ENCODE measurements around the gene GNAQ. TPM values are rescaled to one million over a fixed set of nuclear protein-coding genes. Genes with fewer than 3 reads are reported as not detected.

The GNAQ gene
- total and polyA plus RNA-seq, 2 of the 4 experiments (the other 2 are of a cell fraction), result 23.1 to 50.7 TPM

DNA sequence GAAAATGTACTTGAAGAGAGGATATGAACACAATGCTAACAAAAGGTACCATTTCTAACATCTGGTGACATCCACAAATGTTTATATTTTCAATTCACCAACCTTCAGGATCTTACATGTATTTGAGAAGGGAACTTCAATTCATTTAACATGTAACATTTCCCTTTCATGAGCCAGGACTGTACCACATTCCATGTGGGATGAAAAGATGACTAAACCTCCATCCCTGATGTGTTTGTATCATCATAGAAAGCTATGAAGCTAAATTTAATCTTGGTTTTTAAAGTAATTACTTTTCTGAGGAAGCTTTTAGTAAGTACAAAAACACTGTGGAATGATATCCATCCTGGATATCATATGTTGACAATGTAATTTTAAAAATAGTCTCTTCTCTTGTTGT lies 305.3 kb downstream of the GNAQ start:
- H3K4me3 ChIP-seq (ENCODE audit: insufficient read depth, low read depth, low read length), result no peak overlapping the region
- dilution Hi-C loops (cut with HindIII; ENCODE audit: low sequenced_read_pairs, unreplicated experiment), result no loop called here

More for the DNA sequence above, 305.3 kb downstream of the GNAQ start:
- Histone ChIP-seq H3K14ac (replicated peaks; ENCODE audit: low read depth, low read length) (no peak overlapping the region), H2BK15ac (ENCODE audit: low read depth, low read length) (no peak overlapping the region; the same call in 2 of the 3 replicates), H2AK5ac (ENCODE audit: low read depth, low read length) (no peak overlapping the region), H3K79me1 (ENCODE audit: low read depth in 1 of 2, low read length in 2 of 2) (peaks cover 0 to 4% of the 10 kb centered on the region in 2 experiments; a peak in 1 of 4 replicates), H4K20me1 (ENCODE audit: insufficient read depth, low read length) (no peaks in the 10 kb centered on the region), H3K36me3 (ENCODE audit: control insufficient read depth, insufficient read depth, low read length) (peaks cover 13% of the 10 kb centered on the region), H3K23ac (ENCODE audit: low read depth, low read length) (no peak overlapping the region), H2AK9ac (replicated peaks; ENCODE audit: low read depth, low read length, poor library complexity) (no peak overlapping the region), H3K9me1 (ENCODE audit: insufficient read depth, low read length) (peaks cover 7% of the 10 kb centered on the region), H2AFZ (replicated peaks; ENCODE audit: low read length, poor library complexity) (no peak overlapping the region), H2BK20ac (ENCODE audit: low read depth, low read length) (no peak overlapping the region), H3K56ac (ENCODE audit: extremely low read depth, insufficient read depth, low read length) (no peak overlapping the region), H4K91ac (ENCODE audit: insufficient read depth, low read depth, low read length) (no peak overlapping the region), H3K9me3 (ENCODE audit: control insufficient read depth, insufficient read depth, low read length) (no peaks in the 10 kb centered on the region), H3K4me1 (ENCODE audit: control insufficient read depth, insufficient read depth, low read length) (peaks cover under 1% of the 10 kb centered on the region; the same call in 1 of the 2 replicates), H3K18ac (ENCODE audit: low read depth, low read length) (no peak overlapping the region; the same call in 1 of the 2 replicates), H3K27ac (ENCODE audit: insufficient read depth, low read length) (no peak overlapping the region), H2BK5ac (ENCODE audit: low read depth, low read length, poor library complexity, severe bottlenecking) (peak overlapping the region; percentile 15), H4K5ac (ENCODE audit: low read depth, low read length) (no peak overlapping the region), H3K27me3 (ENCODE audit: control insufficient read depth, insufficient read depth, low read length) (no peaks in the 10 kb centered on the region), H3K4me2 (ENCODE audit: low read depth, low read length) (no peak overlapping the region), H2BK120ac (ENCODE audit: low read depth, low read length) (no peak overlapping the region), H3K9ac (ENCODE audit: low read depth, low read length) (no peak overlapping the region), H4K8ac (ENCODE audit: low read depth in 2 of 2, low read length in 2 of 2) (no peak overlapping the region), H3K4ac (ENCODE audit: low read depth, low read length) (no peak overlapping the region)
- BruUV-seq (replicated peaks), result no TSS peak
- ATAC-seq (ENCODE audit: low read depth), result peak; percentile 60
- TF ChIP-seq RAD21 (IDR thresholded peaks at IDR 0.05; ENCODE audit: low read length) (no peak), RFX5 (IDR thresholded peaks at IDR 0.05; ENCODE audit: low read depth, low read length) (no peak), NFE2L2 (IDR thresholded peaks at IDR 0.05; ENCODE audit: low read depth, low read length) (no peak), MAZ (IDR thresholded peaks at IDR 0.05; ENCODE audit: borderline replicate concordance, low read depth, low read length) (no peak), RCOR1 (IDR thresholded peaks at IDR 0.05; ENCODE audit: insufficient replicate concordance, low read length) (no peak), FOS (IDR thresholded peaks at IDR 0.05; ENCODE audit: low read depth, low read length) (no peak), POLR2A (IDR thresholded peaks at IDR 0.05; ENCODE audit: low read depth, low read length) (no peak), CHD1 (IDR thresholded peaks at IDR 0.05; ENCODE audit: low read depth, low read length) (no peak), SMC3 (IDR thresholded peaks at IDR 0.05; ENCODE audit: low read depth, low read length) (no peak), MXI1 (IDR thresholded peaks at IDR 0.05; ENCODE audit: borderline replicate concordance, low read depth, low read length) (no peak), MAFK (IDR thresholded peaks at IDR 0.05; ENCODE audit: low read depth, low read length) (no peak), BHLHE40 (IDR thresholded peaks at IDR 0.05; ENCODE audit: low read depth, low read length) (no peak)
- TF ChIP-seq, protein P1, sequence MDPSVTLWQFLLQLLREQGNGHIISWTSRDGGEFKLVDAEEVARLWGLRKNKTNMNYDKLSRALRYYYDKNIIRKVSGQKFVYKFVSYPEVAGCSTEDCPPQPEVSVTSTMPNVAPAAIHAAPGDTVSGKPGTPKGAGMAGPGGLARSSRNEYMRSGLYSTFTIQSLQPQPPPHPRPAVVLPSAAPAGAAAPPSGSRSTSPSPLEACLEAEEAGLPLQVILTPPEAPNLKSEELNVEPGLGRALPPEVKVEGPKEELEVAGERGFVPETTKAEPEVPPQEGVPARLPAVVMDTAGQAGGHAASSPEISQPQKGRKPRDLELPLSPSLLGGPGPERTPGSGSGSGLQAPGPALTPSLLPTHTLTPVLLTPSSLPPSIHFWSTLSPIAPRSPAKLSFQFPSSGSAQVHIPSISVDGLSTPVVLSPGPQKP (IDR thresholded peaks at IDR 0.05; ENCODE audit: borderline replicate concordance, low read depth, low read length), result no peak
- TF ChIP-seq, protein P2, sequence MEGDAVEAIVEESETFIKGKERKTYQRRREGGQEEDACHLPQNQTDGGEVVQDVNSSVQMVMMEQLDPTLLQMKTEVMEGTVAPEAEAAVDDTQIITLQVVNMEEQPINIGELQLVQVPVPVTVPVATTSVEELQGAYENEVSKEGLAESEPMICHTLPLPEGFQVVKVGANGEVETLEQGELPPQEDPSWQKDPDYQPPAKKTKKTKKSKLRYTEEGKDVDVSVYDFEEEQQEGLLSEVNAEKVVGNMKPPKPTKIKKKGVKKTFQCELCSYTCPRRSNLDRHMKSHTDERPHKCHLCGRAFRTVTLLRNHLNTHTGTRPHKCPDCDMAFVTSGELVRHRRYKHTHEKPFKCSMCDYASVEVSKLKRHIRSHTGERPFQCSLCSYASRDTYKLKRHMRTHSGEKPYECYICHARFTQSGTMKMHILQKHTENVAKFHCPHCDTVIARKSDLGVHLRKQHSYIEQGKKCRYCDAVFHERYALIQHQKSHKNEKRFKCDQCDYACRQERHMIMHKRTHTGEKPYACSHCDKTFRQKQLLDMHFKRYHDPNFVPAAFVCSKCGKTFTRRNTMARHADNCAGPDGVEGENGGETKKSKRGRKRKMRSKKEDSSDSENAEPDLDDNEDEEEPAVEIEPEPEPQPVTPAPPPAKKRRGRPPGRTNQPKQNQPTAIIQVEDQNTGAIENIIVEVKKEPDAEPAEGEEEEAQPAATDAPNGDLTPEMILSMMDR (conservative IDR thresholded peaks at IDR 0.05; ENCODE audit: low read depth, low read length), result no peak
- in situ Hi-C loops (cut with MboI; ENCODE audit: low sequenced_read_pairs) (no loop called here), intact Hi-C loops (cut with micrococcal nuclease) (no loop called here)
- ChIA-PET CTCF (interaction anchor here (1.2 kb wide), 1 partner anchor 269 kb away, joined by 4 read pairs; no protein-coding TSS in a partner anchor), POLR2A (ENCODE audit: unreplicated experiment) (no interaction called here)
- DNase-seq, result peak; percentile 45

Data from IMR-90 (cell line).